Left ventricle myocardium inferior (tissue), 1 donor: ENCODE measurements around the gene ZER1. TPM values are rescaled to one million over a fixed set of nuclear protein-coding genes. Genes with fewer than 3 reads are reported as not detected.

Source experiments
- DNase-seq: peaks from one replicate; pipeline ENCODE4 v3.0.0-alpha.2; 2020
- H3K27ac ChIP-seq: fragments of 200-600 bp; replicated peaks from 2 replicates; pipeline ENCODE4 v1.8.0; 2021
- H3K27me3 ChIP-seq: fragments of 200-600 bp; 2 replicates; pipeline ENCODE4 v1.8.0; 2021; ENCODE audit warnings: low read depth
- H3K36me3 ChIP-seq: fragments of 200-600 bp; 2 replicates; pipeline ENCODE4 v1.8.0; 2021
- H3K4me1 ChIP-seq: fragments of 200-600 bp; 2 replicates; pipeline ENCODE4 v1.8.0; 2021
- H3K4me3 ChIP-seq: fragments of 200-600 bp; 2 replicates; pipeline ENCODE4 v1.8.0; 2021; ENCODE audit warnings: mild to moderate bottlenecking, moderate library complexity
- H3K9me3 ChIP-seq: fragments of 200-600 bp; replicated peaks from 2 replicates; pipeline ENCODE4 v1.8.0; 2021
- intact Hi-C: fragments of 100-400 bp; cut with micrococcal nuclease; formaldehyde crosslinking; loops from one replicate; pipeline ENCODE4 v1.11.0; 2022
- total RNA-seq: library from RNA; stranded (reverse); fragmentation: NEBNext Ultra II Directional; extraction: Animal tissue kit (Norgen Biotek cat#: 25700); gene quantifications from one replicate; pipeline ENCODE4 v1.2.1, GENCODE V29; 2021
- TF ChIP-seq, protein P1 (sequence below): fragments of 200-600 bp; IDR thresholded peaks from 2 replicates; pipeline ENCODE4 v1.8.0; 2021; ENCODE audit warnings: antibody characterized with exemption, mild to moderate bottlenecking, borderline replicate concordance
- donor health status: DM: no; HTN: yes; CAD: no; lungs with severe emphysema.

The ZER1 gene
- total RNA-seq, 1 donor from 2014 or later = 61.6 TPM

GRCh38 chr9:128718475-128718874 is 53.3 kb downstream of the ZER1 start:
- Histone ChIP-seq H3K4me1 (peaks cover 2% of the 10 kb centered on the region), H3K27ac (no peak overlapping the region), H3K27me3 (no peaks in the 10 kb centered on the region), H3K9me3 (no peaks in the 10 kb centered on the region), H3K36me3 (peaks cover 9% of the 10 kb centered on the region), H3K4me3 (no peak overlapping the region)
- intact Hi-C loops = no loop called here
- TF ChIP-seq, protein P1, sequence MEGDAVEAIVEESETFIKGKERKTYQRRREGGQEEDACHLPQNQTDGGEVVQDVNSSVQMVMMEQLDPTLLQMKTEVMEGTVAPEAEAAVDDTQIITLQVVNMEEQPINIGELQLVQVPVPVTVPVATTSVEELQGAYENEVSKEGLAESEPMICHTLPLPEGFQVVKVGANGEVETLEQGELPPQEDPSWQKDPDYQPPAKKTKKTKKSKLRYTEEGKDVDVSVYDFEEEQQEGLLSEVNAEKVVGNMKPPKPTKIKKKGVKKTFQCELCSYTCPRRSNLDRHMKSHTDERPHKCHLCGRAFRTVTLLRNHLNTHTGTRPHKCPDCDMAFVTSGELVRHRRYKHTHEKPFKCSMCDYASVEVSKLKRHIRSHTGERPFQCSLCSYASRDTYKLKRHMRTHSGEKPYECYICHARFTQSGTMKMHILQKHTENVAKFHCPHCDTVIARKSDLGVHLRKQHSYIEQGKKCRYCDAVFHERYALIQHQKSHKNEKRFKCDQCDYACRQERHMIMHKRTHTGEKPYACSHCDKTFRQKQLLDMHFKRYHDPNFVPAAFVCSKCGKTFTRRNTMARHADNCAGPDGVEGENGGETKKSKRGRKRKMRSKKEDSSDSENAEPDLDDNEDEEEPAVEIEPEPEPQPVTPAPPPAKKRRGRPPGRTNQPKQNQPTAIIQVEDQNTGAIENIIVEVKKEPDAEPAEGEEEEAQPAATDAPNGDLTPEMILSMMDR = no peak
- DNase-seq = no peak

GRCh38 chr9:128718047-128718446 is 53.7 kb downstream of the ZER1 start:
- H3K4me3 ChIP-seq = no peak overlapping the region
- DNase-seq = no peak
- TF ChIP-seq, protein P1 = no peak
- H3K4me1 ChIP-seq = no peaks in the 10 kb centered on the region
- intact Hi-C loops = no loop called here
- no peak overlapping the region for H3K27ac ChIP-seq
- H3K9me3 ChIP-seq = no peaks in the 10 kb centered on the region
- peaks cover 9% of the 10 kb centered on the region for H3K36me3 ChIP-seq
- no peaks in the 10 kb centered on the region for H3K27me3 ChIP-seq

- intact Hi-C loops = no loop called here
- DNase-seq = no peak
- no peak overlapping the region for H3K4me3 ChIP-seq
- no peak overlapping the region for H3K27ac ChIP-seq
- no peaks in the 10 kb centered on the region for H3K9me3 ChIP-seq
- H3K36me3 ChIP-seq = peaks cover 13% of the 10 kb centered on the region
- TF ChIP-seq, protein P1 = no peak
- no peaks in the 10 kb centered on the region for H3K4me1 ChIP-seq
- no peaks in the 10 kb centered on the region for H3K27me3 ChIP-seq
Observed at GRCh38 chr9:128716581-128717254, 55.0 kb downstream of the ZER1 start.

GRCh38 chr9:128715436-128715750 is 56.3 kb downstream of the ZER1 start:
- Histone ChIP-seq H3K4me1 (no peaks in the 10 kb centered on the region), H3K4me3 (no peak overlapping the region), H3K27ac (no peak overlapping the region), H3K9me3 (no peaks in the 10 kb centered on the region), H3K27me3 (no peaks in the 10 kb centered on the region), H3K36me3 (peaks cover 13% of the 10 kb centered on the region)
- intact Hi-C loops = no loop called here
- TF ChIP-seq, protein P1 = no peak
- DNase-seq = no peak

- Histone ChIP-seq H3K9me3 (no peaks in the 10 kb centered on the region), H3K4me3 (no peak overlapping the region), H3K36me3 (peaks cover 14% of the 10 kb centered on the region), H3K27me3 (no peaks in the 10 kb centered on the region), H3K4me1 (no peaks in the 10 kb centered on the region), H3K27ac (no peak overlapping the region)
- DNase-seq = no peak
- intact Hi-C loops = no loop called here
- TF ChIP-seq, protein P1 = no peak
Observed at GRCh38 chr9:128714586-128715435, 56.9 kb downstream of the ZER1 start.
